Measurements from ENCODE around the gene ADGRF1.

Gene ADGRF1

DNA sequence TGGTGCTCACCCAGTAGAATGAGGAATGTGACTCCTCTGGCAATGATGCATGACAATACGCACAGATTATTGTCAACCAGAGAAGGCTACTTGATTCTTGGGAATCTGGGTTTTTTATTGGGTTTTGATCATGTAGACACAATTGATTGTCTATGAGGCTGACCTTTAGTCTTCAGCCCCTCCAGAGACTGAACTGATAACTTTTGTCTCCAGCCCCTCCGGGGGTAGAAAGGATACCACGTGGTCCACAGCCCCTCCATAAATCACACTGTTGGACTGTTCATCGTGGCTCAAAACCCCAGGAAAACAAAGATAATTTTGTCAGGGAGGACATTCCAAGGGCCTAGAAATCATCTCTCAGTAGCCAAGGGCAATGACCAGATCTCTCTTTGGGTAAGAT lies 62.9 kb downstream of the ADGRF1 start:
- DNase-seq (ENCODE audit: low spot score), result no peak

DNA sequence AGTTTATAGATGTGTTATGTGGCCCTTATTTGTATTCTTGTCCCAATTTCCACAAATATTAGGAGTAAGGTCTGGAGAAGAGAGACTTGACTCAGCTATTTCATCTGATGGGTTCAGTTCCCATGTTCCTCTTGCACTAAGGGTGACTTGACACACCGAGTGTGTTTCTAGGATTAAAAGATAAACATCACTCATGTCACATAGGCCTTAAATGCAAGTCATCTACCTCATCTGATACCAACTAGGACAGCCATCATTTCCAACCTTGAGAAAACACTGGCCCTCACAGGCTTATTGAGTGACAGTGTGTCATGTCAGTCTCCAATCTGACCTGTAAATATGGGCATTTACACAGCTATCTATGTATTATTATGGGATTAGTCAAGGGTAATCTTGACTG lies 67.3 kb downstream of the ADGRF1 start:
- DNase-seq (ENCODE audit: low spot score), result no peak

DNA sequence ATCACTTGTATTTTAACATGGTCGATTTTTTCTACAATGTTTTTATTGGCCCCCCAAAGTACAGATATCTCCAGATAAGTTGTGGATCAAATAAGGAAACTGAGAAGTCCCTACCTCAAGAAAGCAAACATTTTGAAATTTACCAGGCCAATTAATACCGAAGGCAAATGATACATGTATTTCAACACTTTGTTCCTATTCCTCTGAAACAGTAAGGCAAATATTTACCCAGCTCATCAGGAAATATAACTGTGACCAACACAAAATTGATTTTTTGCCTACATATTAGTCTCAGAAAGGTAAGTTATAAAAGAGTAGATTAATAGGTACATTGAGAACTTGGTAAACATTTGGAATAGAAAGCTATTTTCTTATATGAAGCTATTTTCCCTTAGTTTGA lies 69.1 kb downstream of the ADGRF1 start:
- no peak for DNase-seq (ENCODE audit: low spot score)

DNA sequence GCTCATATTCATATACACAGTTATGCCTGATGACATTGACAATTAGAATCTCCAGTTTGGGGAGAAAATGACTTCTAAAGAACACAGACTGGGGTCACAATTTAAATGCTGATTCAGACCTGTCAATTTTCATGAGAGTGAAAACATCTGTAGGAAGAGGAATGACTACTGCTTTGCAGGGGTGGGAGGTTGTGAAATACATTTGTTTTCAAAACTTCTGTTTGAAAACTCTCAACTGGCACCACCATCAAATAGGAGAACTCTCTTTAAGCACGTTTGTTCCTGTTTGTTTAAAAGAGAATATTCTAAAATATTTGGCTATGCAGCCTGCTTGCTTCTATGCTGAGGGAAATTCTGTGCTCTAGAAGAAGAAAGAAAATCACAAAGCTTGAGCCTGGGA lies 69.6 kb downstream of the ADGRF1 start:
- DNase-seq (ENCODE audit: low spot score), result no peak

DNA sequence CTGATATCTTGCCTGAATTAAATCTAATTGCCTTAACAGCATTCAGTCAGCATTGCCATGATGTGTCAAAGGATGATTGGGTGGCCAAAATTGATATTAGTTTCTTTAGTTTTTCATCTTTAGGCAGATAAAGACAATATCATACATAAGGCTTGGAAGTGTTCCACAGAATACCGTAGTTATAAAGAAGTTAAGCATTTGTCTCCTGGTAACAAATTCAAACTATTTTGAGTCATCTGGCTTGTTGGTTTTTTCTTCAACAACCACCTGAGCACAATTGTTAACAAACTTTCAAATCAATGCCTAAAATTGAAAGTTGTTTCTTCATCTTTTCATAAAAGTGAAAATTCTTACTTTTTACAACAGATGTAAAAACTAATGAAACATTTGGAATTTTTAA lies 72.9 kb downstream of the ADGRF1 start:
- no peak for DNase-seq (ENCODE audit: low spot score)

DNA sequence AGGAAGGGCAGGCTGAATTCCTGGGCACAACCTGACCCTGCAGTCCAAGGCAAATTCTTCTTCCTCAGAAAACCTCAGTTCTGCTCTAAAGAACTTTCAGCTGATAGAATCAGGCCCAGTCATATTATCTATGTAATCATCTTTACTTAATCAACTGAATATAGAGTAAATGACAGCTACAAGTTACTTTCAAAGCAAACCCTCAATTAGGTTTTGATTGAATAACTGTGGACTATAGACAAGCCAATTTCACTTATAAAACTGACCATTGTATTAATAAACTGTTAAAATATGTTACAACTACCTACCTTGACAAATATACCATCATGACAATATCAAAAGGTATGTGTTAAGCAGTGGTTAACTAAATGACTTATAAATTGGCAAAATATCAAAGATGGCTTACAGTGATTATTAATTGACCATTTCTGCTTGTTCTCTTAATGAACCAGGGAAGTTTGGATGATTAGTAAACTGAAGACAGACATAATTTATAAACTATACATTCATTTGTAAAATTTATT lies 74.2 kb downstream of the ADGRF1 start:
- no peak for DNase-seq (ENCODE audit: low spot score)

DNA sequence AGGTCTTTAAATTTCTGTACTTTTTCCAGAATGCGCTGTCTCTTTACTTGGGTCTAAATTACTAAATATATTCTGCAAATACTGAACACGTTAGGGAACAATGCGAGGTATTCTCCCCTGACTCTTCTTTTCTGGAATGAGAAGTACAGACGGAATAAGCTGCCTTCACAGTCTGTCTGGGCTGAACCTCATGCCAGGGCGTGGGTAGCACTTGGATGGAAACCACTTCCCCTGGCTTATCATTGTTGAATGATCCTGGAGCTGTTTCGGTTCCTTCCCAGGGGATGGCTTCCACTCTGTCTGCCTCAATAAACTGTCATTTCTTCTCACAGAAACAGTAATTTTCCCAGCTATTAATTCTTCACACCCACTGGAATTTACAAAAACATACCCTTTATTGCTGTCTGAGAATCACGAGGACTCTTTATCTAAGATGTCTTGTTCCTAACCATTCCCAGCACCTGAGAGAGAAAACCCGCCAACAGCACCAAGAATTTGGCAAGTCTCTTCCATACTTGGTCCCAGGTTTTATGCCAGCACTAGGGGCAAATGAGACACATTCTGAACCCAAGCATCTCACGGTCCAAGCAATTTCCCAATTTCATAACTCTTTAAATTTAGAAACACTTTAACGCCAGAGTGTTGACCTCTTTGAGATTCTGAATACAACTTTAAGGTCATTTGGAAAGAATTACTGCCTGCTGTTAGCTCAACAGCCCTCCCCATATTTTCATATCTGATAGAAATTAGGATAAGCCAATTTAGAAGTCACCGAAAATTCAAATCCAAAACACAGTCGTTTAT lies 77.2 kb downstream of the ADGRF1 start:
- no peak for DNase-seq (ENCODE audit: low spot score)

DNA sequence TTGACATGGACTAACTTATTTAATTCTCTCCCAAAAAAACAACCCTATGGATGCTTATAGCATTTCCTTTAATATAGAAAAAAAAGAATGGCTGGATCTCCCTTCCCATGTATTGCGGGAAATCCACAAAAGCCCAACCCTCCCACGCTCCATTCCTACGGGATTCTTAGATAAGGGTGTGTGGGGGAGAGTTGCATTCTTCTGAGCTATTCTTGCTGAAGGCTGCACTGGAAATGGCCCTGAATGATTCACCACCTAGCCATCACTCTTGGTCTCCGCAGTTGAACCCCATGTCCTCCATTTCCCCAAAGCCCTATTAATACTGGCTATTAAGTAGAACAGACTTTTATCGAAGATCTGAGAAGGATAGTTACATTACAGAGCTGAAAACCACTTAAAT lies 78.5 kb downstream of the ADGRF1 start:
- no peak for DNase-seq (ENCODE audit: low spot score)

DNA sequence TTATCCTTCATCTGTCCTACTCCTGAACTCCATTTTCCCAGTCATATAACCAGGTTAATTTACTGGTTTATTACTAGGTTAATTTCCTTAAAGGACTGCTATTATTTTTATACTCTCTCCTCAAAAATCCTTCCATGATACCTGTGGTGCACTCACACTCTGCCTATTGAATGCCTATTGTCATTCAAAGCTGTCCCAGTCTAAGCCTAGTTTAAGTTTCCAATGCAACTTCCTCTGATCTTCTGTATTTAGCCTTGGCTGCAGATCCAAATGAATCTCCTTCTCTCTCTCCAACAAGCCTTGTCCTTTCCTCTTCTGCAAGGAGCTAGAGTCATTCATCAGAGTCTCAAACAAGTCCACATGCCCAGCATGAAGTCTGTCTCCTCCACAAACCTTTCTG lies 79.1 kb downstream of the ADGRF1 start:
- DNase-seq (ENCODE audit: low spot score), result no peak

DNA sequence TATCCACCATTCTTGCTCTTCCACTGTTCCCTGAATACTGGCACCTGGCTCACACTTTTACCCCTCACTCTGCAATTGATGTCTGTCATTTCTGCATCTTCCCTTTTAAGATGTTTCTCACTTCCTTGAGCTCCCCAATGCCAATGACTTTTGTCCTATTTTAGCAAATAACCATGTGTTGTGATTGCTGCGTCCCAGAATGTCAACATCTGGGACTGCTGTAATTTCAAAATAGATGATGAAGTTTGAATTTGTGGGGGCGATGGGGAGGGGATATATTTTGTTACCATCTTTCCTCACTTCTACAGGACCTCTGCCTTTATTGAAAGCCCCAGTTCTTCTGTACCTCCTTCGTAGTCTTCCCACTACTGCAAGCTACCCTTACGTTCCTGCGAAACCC lies 80.4 kb downstream of the ADGRF1 start:
- DNase-seq (ENCODE audit: low spot score), result no peak

DNA sequence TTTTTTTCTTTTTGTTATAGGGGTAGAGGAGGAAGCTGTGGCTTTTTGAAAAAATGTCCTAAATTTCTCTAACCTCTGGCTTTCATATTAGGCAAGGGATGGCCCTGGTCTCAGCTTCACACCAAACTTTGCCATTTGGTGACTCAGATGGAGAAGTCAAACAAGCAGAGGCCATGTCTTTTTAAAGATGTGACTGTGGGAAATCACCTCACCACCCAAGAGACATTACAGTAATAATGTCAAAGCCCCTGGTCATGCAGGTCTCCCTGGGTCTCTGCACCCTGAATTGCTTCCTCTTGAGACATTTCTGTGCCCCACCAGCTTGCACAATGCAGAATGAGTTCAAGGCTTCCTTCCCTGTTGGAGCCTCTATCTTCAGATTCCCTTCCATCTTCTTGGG lies 80.9 kb downstream of the ADGRF1 start:
- DNase-seq (ENCODE audit: low spot score), result no peak

DNA sequence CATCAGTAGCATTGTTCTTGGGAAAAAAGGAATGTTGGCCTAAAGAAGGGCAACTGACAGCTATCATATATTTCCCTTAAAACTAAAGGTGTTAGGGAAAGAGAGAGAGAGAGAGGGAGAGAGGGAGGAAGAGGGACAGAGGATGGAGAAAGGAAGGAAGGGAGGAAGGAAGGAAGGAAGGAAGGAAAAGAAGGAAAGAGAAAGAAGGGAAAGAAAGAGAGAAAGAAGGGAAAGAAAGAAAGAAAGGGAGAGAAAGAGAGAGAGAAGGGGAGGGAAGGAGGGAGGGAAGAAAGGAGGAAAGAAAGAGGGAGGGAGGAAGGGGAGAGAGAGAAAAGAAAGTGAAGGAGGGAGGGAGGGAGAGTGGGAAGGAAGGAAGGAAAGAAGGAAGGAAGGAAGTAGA lies 82.7 kb downstream of the ADGRF1 start:
- no peak for DNase-seq (ENCODE audit: low spot score)

DNA sequence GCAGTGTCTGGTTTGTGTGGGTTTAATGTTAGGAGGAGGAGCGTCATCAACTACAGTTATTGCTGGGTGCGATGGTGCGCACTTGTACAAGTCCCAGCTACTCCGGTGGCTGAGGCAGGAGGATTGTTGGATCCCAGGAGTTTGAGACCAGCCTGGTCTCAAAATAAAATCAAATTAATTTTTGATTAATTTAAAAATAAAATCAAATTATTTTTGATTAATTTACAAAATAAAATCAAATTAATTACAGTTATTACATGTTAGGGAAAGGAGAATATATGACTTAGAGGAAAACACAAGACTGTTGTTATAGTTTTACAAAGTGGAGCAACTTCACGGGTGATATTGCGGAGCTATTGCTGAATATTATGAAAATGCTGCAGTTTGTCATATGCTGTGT lies 85.7 kb downstream of the ADGRF1 start:
- DNase-seq (ENCODE audit: low spot score), result no peak

DNA sequence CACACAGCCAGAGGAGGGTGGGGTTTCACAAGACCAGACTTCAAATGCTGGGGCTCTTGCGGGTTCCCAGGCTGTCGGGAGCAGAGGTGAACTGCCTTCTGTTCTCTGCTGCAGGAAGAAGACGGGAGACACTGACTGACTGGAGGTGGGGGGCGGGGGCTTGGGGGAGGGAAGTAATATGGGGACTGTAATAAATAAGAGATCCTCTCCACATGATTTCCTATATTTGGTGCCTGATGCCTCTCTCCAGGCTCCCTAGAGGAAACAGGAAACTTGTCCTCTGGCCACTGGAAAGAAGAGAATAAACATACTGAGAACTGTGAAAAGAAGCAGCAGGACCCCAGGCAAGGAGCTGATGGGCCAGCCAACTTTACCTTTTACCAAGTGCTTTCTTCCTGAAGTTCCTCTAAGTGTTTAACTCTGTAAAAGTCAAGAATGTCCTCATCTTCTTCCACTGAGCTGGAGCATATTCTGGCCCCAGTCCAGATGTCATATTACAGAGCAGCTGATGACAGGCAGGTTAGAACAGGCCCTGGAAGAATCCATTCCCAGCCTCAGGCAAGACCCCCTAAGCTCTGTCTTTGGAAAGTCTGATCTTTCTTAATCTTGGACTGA lies 87.2 kb downstream of the ADGRF1 start:
- DNase-seq (ENCODE audit: low spot score), result no peak

DNA sequence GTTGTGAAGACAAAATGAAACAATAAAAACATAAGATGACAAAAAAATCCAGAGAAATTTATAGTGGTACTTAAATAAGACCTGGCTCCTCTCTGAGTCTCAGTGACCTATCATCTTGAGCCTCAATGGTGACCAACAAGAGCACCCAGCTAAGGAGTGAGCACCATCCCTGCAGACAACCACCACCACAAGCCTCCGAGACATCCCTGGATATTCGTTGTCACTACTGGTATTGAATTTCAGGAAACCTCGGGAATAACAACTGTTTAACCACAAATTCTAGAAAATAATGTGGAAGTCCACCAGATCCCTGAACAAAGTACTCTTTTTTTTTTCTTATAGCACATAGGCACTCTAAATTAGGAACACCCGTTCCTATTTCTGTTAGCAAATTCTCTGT lies 88.2 kb downstream of the ADGRF1 start:
- DNase-seq (ENCODE audit: low spot score), result no peak

DNA sequence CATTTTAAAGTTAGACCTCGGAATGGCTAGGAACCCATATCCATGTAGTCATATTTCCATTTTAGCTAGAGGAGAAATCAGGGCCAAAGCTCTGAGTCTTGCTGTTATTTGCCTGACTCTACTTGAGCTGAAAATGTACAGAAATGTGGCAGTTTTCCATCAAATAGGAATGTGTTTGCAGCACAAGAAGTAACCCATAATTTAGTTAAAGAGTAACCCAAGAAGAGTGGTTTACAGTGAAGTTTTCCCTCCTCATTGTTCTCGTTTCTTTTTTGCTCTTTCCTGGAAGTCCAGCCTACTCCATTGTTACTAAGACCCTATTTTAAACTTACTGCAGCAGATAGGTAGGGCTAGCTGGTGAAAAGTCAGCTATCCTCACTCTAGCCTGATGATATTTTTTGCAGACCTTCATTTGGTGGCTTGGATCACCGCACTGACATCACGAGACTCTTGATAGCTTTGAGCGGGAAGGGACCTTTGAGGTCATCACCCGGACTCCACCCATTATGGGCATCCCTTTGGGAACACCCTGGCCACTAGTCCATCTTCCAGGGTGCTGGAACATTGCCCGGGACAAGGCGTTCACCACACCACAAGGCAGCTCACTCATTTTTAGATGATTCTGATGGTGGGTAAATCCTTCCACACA lies 92.4 kb downstream of the ADGRF1 start:
- DNase-seq (ENCODE audit: low spot score), result no peak

DNA sequence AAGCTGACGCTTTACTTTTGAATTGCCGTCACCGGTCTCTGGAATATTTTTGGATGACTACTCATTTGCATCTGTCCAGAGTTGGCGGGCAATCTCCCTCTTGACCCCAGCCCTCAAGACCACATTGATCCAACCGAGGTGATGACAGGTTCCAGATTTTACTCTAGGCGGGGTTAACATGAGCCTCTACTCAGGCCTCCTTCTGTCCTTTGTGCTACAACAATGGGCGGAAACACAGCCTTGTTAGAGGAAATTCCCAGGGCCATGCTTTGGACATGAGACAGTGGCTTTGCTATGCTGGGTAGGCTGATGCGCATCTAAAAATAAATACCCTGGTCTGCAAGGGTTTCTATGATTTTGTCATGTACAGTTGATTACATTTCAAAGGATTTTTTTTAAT lies 93.4 kb downstream of the ADGRF1 start:
- no peak for DNase-seq (ENCODE audit: low spot score)
